GM12874 (cell line): ENCODE data around the gene ZNF385C.
A peak's percentile ranks its signal among the peaks of the same experiment; 100 is the strongest.

ENCODE experiments used
- CTCF ChIP-seq: IDR thresholded peaks from 2 replicates; pipeline ENCODE4 v1.5.1; 2011; ENCODE audit warnings: low read depth, mild to moderate bottlenecking, control low read depth, low read length, moderate library complexity; ENCODE audit not compliant: insufficient read depth

The ZNF385C gene

GRCh38 chr17:42034059-42034458, 64.2 kb downstream of the ZNF385C start:
- no peak for TF ChIP-seq CTCF

- no peak for TF ChIP-seq CTCF
Observed at GRCh38 chr17:42031584-42031983, 66.7 kb downstream of the ZNF385C start.

- no peak for TF ChIP-seq CTCF
Observed at GRCh38 chr17:42028791-42029127, 69.5 kb downstream of the ZNF385C start.

GRCh38 chr17:42027961-42028790, 70.1 kb downstream of the ZNF385C start:
- TF ChIP-seq CTCF = 0 out of 2 replicates have a peak, but pooled peaks have one; percentile 13

- no peak for TF ChIP-seq CTCF
Observed at GRCh38 chr17:42027590-42027889, 70.7 kb downstream of the ZNF385C start.

GRCh38 chr17:42026857-42027589, 71.2 kb downstream of the ZNF385C start:
- TF ChIP-seq CTCF = no peak

GRCh38 chr17:42025936-42026335, 72.3 kb downstream of the ZNF385C start:
- TF ChIP-seq CTCF = no peak
